Activated T-cell treated with anti-CD3 and anti-CD28 coated beads, Interleukin-2, amount 50 U/mL, for 1 hour (primary cell): ENCODE data around the gene EXOC4.
"Not testable (repeated sequence)": the region's sequence is repeated elsewhere in the genome, so short reads cannot be mapped to it uniquely, and the experiment has no call there.

Experiments used
- DNase-seq: peaks from one replicate; pipeline ENCODE4 v3.0.0-alpha.2; 2020

EXOC4 gene

GRCh38 chr7:133963629-133964028 lies 710.8 kb downstream of the EXOC4 start:
- no peak for DNase-seq

DNA sequence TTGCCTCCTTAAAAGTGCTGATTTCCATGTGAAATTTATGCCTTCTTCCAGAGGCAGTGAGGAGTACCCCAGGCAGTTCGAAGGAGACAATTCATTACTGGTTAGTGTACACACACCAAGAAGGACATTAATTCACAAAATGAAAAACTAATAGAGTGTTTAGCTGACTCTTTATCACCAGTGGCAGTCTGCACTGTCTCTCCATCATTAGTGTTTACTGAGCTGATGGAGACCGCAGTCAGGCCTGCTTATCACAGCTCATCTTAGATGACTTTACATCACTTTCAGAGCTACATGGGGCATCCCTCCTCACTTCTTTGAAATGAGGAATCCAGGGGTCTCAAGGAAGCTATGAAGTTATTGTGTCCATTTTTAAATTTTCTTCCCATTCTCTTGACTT lies 718.7 kb downstream of the EXOC4 start:
- no peak for DNase-seq

DNA sequence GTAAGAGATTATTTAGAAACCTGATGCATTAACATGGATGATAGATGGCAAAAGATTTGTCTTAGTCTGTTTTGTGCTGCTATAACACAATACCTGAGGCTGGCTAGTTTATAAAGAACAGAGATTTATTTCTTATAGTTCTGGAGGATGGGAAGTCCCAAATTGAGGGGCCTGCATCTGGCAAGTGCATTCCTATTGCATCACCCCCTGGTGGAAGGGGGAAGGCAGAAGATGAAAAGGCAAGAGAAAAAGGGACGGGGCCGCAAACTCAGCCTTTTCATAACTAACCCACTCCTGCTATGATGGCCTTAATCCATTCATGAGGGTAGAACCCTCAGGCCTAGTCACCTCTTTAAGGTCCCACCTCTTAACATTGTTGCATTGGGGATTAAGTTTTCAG lies 720.8 kb downstream of the EXOC4 start:
- DNase-seq: no peak

- DNase-seq: no peak
Measured at GRCh38 chr7:133975130-133975529, 722.3 kb downstream of the EXOC4 start.

GRCh38 chr7:133976140-133976539 lies 723.3 kb downstream of the EXOC4 start:
- no peak for DNase-seq

DNA sequence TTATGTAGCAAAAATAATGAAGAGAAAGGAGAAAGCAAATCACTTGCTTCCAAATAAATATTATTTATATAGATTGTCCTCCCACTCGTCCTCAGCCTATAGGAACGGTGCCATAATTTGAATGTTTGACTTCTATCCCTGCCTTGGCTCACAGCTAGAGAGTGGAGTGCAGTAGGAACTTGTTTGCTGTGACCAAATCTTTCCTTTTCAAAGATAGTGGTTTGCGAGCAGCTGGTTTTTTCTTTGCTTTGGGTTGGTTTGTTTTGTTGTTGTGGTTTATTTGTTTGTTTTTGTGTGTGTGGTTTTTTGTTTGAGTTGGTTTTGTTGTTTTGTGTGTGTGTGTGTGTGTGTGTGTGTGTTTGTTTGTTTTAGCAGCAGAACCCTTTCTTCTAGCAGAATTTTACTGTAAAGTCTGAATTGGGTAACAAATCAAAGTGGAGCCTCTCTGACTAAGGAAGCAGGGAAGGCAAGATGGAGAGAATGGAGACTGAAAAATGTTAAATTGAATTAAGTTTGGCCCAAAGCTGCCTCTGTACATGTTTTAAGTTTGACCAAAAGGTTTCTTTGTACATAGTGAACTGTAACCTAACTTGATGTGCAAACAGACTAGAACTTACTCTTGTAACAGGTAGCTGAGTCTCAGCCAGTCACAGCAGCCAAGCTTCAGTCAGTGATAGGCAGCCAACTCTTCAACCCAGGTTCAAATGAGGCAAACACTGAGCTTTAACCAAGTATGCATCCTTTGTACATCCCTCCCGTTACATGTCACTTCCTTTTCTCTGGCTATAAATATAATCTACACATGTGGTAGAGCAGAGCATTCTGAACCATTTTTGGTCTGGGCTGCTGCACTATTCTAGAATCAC lies 724.8 kb downstream of the EXOC4 start:
- DNase-seq: no peak

- no peak for DNase-seq
Measured at GRCh38 chr7:133978502-133979295, 725.8 kb downstream of the EXOC4 start.

GRCh38 chr7:133980804-133981203 lies 727.9 kb downstream of the EXOC4 start:
- DNase-seq: no peak

- no peak for DNase-seq
Measured at GRCh38 chr7:133983685-133984419, 731.0 kb downstream of the EXOC4 start.

GRCh38 chr7:133985300-133985699 lies 732.4 kb downstream of the EXOC4 start:
- no peak for DNase-seq

DNA sequence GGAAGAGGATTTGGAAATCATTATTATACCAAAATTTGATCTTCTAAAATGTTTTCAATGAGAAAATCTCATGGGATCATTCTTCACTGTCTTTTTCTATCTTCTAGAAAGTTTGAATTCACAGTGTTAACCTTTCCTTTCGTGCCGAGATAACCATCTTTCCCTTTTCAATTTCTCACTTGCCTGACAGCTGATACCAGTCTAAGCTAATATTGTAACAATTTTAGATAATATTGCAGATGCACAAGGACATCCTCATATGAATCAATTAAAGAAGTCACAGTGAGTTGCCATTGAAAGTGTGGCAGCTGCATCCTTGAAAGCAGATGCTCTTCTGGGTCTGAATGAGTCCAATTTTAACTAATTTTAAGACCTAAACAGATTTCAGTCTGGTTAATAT lies 734.7 kb downstream of the EXOC4 start:
- no peak for DNase-seq

- no peak for DNase-seq
Measured at GRCh38 chr7:133993547-133993946, 740.7 kb downstream of the EXOC4 start.

- DNase-seq: not testable (repeated sequence)
Measured at GRCh38 chr7:133994100-133994499, 741.2 kb downstream of the EXOC4 start.

- no peak for DNase-seq
Measured at GRCh38 chr7:133997463-133997862, 744.6 kb downstream of the EXOC4 start.

DNA sequence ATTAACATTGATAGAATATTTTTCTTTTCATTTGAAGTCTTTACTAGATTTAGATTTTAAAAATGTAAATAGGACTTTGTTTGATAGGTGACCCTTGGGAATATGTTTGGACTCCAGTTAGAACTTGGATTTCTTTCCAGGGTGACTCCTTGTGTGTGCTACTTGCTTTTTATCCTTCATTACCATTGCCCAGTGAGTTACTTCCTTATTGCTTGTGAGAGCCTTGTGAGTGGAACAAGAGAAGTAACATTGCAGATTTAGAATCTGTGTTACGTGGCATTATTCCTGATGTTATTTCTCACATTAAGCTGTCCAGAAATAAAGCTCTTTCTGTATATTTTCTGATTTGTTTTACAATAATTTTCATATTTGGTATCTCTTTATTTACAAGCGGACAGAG lies 746.3 kb downstream of the EXOC4 start:
- no peak for DNase-seq

- DNase-seq: no peak
Measured at GRCh38 chr7:134004829-134005505, 752.1 kb downstream of the EXOC4 start.

DNA sequence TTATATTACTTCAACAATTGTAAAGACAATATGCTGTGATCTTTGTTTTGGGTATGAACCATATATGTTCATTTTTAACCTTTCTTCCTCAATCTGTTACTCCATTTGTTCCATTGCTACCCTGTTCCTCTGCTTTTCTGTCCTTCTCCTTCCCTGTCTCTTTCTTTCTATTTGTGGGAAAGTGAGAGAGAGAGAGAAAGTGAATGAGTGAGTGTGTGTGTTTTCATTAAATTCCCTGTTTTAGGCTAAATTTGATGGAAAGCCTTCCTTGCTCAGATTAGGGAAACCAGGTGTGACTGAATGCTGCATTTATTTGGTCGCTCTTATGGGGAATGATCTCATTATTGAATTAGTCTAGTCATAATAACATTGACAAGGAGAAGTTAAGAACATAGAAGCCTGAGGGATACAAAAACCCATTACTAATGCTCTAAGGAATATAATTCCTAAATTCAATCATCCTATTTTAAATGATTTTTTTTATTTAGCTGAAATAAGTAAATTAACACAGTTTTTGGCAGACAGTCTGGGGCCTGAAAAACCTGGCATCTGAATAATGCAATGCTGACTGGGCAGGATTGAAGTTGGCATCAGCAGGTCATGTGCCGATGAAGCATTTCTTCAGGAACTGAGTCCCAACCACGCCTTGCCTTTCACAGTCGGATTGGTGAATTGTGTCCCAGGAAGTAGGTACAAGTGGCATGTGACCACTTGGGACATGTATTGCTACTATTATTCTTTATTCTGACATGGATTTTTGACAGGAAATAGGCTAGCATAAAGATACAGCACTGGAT lies 756.6 kb downstream of the EXOC4 start:
- no peak for DNase-seq

- no peak for DNase-seq
Measured at GRCh38 chr7:134013249-134013648, 760.4 kb downstream of the EXOC4 start.

GRCh38 chr7:134014935-134015334 lies 762.1 kb downstream of the EXOC4 start:
- DNase-seq: no peak

GRCh38 chr7:134016223-134016941 lies 763.5 kb downstream of the EXOC4 start:
- no peak for DNase-seq

GRCh38 chr7:134016942-134017303 lies 764.0 kb downstream of the EXOC4 start:
- no peak for DNase-seq
